NCI-H2227 (cell line): ENCODE data around the gene CD200.
A peak's percentile ranks its signal among the peaks of the same experiment; 100 is the strongest.

Experiments used
- DNase-seq: peaks from one replicate; lab custom pipeline; 2025; ENCODE audit not compliant: unreplicated experiment; lab: John Stamatoyannopoulos, UW

CD200 gene

GRCh38 chr3:112333002-112333380, at the start of gene CD200:
Gene CD200 (plus strand): TSS chr3:112333156. CDS start chr3:112333213, 57 bp downstream.
- peak; percentile 56 for DNase-seq

- DNase-seq = no peak
Measured at GRCh38 chr3:112289011-112289410, 43.9 kb upstream of the CD200 start.

- peak; percentile 24 for DNase-seq
Measured at GRCh38 chr3:112293368-112294321, 39.3 kb upstream of the CD200 start, which contains the start of gene SLC9C1. Gene SLC9C1 (minus strand): TSS chr3:112294216. CDS start chr3:112286791, 7,425 bp downstream.

GRCh38 chr3:112297714-112298113, 35.2 kb upstream of the CD200 start:
- DNase-seq = no peak

GRCh38 chr3:112298781-112299180, 34.2 kb upstream of the CD200 start:
- no peak for DNase-seq

- no peak for DNase-seq
Measured at GRCh38 chr3:112302150-112302830, 30.7 kb upstream of the CD200 start.

GRCh38 chr3:112302881-112303763, 29.8 kb upstream of the CD200 start:
- DNase-seq = no peak

- DNase-seq = no peak
Measured at GRCh38 chr3:112303764-112304325, 29.1 kb upstream of the CD200 start.

GRCh38 chr3:112304611-112305010, 28.3 kb upstream of the CD200 start:
- DNase-seq = no peak

- no peak for DNase-seq
Measured at GRCh38 chr3:112306825-112307224, 26.1 kb upstream of the CD200 start.

GRCh38 chr3:112307557-112307956, 25.4 kb upstream of the CD200 start:
- no peak for DNase-seq

GRCh38 chr3:112308151-112308911, 24.6 kb upstream of the CD200 start:
- DNase-seq = no peak

GRCh38 chr3:112314649-112315048, 18.3 kb upstream of the CD200 start:
- no peak for DNase-seq

GRCh38 chr3:112315791-112316190, 17.2 kb upstream of the CD200 start:
- no peak for DNase-seq

GRCh38 chr3:112319516-112320276, 13.3 kb upstream of the CD200 start:
- no peak for DNase-seq

GRCh38 chr3:112320691-112321090, 12.3 kb upstream of the CD200 start:
- DNase-seq = no peak

- DNase-seq = no peak
Measured at GRCh38 chr3:112321867-112322652, 10.9 kb upstream of the CD200 start.

GRCh38 chr3:112327371-112327951, 5.5 kb upstream of the CD200 start:
- peak; percentile 40 for DNase-seq
